Thoracic aorta (tissue), 2 donors: ENCODE measurements around the gene AURKAIP1. TPM values are rescaled to one million over a fixed set of nuclear protein-coding genes. Genes with fewer than 3 reads are reported as not detected.
A peak's percentile ranks its signal among the peaks of the same experiment; 100 is the strongest.

Source experiments
- ATAC-seq: fragments of 150-250 bp; one replicate; pipeline ENCODE4 v1.8.0; 2017; ENCODE audit warnings: low read depth; ENCODE audit not compliant: insufficient number of reproducible peaks, low FRiP score
- DNase-seq: peaks from one replicate; pipeline ENCODE4 v3.0.0-alpha.2; 2020; ENCODE audit warnings: low spot score
- H3K27ac ChIP-seq, 2 donors: fragments of 200-600 bp; sonication (generic); 1 replicate in 1 of 2; 2 replicates in 1 of 2; pipeline ENCODE4 v1.5.1; 2016; ENCODE audit warnings: mild to moderate bottlenecking in 2 of 2, moderate library complexity in 2 of 2
- H3K27me3 ChIP-seq: fragments of 200-600 bp; sonication (generic); replicated peaks from 2 replicates; pipeline ENCODE4 v1.6.0; 2016; ENCODE audit warnings: mild to moderate bottlenecking; ENCODE audit not compliant: insufficient read depth
- H3K36me3 ChIP-seq: fragments of 200-600 bp; sonication (generic); one replicate; pipeline ENCODE4 v1.5.1; 2016
- H3K4me1 ChIP-seq, 2 donors: fragments of 200-600 bp; sonication (generic); 1 replicate in 1 of 2; 2 replicates in 1 of 2; pipeline versions ENCODE4 v1.5.1 to v1.6.0; 2016; ENCODE audit warnings: low read depth in 2 of 2, mild to moderate bottlenecking in 1 of 2; ENCODE audit not compliant: control insufficient read depth in 1 of 2
- H3K4me3 ChIP-seq: fragments of 200-600 bp; sonication (generic); 2 replicates; pipeline ENCODE4 v1.5.1; 2016; ENCODE audit warnings: mild to moderate bottlenecking
- H3K9me3 ChIP-seq: fragments of 200-600 bp; sonication (generic); 2 replicates; pipeline ENCODE4 v1.5.1; 2016
- total RNA-seq, 2 donors: library from RNA; depleted of rRNA; stranded (reverse); fragments of >200 nt; gene quantifications; one replicate each; pipeline versions ENCODE4 v1.1.0 to v1.2.3, GENCODE V29; 2016
- TF ChIP-seq, protein P1 (sequence below): fragments of 200-600 bp; sonication (generic); IDR thresholded peaks from one replicate; pipeline ENCODE4 v1.5.1; 2019; ENCODE audit warnings: antibody characterized with exemption

AURKAIP1 gene
- total RNA-seq, 2 donors from 2014 or later = 43.5 to 94.5 TPM

DNA sequence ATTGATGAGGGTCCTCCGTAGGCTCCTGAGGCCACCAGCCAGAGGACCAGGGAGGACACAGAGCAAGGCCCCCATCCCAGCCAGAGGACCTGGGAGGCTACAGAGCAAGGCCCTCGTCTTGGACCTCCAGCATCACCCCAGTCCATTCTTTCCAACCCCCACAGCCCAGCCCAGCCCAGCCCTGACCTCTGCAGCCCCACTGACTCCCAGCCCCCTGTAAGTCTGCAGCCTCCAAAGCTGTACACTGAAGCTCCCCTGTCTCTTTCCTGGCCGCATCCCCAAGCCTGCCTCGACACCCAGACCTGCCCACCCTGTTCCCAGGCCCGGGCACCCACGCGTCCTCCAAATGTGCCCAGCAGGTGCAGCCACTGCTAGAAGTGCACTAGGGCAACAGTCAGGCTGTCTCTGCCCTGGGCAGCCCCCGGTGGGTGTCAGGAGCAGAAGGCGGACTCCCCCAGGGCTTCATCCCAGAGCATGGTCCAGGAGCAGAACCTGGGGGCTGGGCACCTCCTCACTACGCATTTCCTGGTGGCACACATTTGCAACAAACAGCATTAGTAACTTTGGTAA, 27.9 kb downstream of the AURKAIP1 start:
- Histone ChIP-seq H3K27ac (peak overlapping the region in 1 of 2 donors; percentile 20), H3K36me3 (no peaks in the 10 kb centered on the region), H3K4me3 (peak overlapping the region; percentile 79), H3K9me3 (no peaks in the 10 kb centered on the region), H3K4me1 (peaks cover 28 to 54% of the 10 kb centered on the region in 2 donors), H3K27me3 (no peaks in the 10 kb centered on the region)
- ATAC-seq (no peak), DNase-seq (no peak)
- TF ChIP-seq, protein P1, sequence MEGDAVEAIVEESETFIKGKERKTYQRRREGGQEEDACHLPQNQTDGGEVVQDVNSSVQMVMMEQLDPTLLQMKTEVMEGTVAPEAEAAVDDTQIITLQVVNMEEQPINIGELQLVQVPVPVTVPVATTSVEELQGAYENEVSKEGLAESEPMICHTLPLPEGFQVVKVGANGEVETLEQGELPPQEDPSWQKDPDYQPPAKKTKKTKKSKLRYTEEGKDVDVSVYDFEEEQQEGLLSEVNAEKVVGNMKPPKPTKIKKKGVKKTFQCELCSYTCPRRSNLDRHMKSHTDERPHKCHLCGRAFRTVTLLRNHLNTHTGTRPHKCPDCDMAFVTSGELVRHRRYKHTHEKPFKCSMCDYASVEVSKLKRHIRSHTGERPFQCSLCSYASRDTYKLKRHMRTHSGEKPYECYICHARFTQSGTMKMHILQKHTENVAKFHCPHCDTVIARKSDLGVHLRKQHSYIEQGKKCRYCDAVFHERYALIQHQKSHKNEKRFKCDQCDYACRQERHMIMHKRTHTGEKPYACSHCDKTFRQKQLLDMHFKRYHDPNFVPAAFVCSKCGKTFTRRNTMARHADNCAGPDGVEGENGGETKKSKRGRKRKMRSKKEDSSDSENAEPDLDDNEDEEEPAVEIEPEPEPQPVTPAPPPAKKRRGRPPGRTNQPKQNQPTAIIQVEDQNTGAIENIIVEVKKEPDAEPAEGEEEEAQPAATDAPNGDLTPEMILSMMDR = no peak

GRCh38 chr1:1346501-1346890, 28.5 kb downstream of the AURKAIP1 start:
- TF ChIP-seq, protein P1 = no peak
- ATAC-seq = no peak
- Histone ChIP-seq H3K36me3 (no peaks in the 10 kb centered on the region), H3K9me3 (no peaks in the 10 kb centered on the region), H3K4me3 (no peak overlapping the region), H3K4me1 (peaks cover 24 to 48% of the 10 kb centered on the region in 2 donors), H3K27me3 (no peaks in the 10 kb centered on the region), H3K27ac (no peak overlapping the region)
- DNase-seq = no peak

DNA sequence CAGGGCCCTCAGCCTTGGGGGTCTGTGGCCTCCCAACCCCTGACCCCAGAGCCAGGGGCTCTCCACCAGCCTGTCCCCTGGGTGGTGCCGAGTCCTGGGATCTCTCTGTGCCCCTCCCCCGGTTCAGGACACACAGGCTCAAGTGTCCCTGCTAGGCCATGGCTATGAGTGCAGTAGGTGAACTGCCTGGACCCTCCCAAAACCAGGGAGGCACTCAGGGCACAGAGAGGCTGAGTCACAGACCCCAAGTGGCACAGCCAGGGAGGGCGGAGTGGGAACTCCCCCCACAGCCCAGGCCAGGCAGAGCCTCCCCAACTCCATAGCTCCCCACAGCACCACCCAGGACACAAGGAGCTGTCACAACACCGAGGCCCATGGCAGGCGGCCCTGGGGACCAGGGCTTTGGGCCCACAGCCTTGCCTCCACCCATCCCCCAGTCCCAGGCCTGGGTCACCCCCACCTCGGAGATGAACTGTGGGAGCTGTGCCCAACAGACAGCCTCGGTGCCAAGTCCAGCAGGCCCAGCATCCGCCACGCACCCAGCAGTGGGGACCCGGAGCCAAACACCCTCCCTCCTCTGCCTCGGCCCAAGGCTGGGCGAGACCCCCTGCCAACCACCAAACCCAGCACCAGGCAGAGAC, 29.0 kb downstream of the AURKAIP1 start:
- no peaks in the 10 kb centered on the region for H3K9me3 ChIP-seq
- H3K27ac ChIP-seq = no peak overlapping the region
- ATAC-seq (no peak), DNase-seq (no peak)
- no peak overlapping the region for H3K4me3 ChIP-seq
- TF ChIP-seq, protein P1 = no peak
- peaks cover 21 to 44% of the 10 kb centered on the region in 2 donors for H3K4me1 ChIP-seq
- no peaks in the 10 kb centered on the region for H3K36me3 ChIP-seq
- H3K27me3 ChIP-seq = no peaks in the 10 kb centered on the region

- TF ChIP-seq, protein P1 = no peak
- H3K27ac ChIP-seq = no peak overlapping the region
Observed at GRCh38 chr1:1345384-1345783, 29.6 kb downstream of the AURKAIP1 start.

DNA sequence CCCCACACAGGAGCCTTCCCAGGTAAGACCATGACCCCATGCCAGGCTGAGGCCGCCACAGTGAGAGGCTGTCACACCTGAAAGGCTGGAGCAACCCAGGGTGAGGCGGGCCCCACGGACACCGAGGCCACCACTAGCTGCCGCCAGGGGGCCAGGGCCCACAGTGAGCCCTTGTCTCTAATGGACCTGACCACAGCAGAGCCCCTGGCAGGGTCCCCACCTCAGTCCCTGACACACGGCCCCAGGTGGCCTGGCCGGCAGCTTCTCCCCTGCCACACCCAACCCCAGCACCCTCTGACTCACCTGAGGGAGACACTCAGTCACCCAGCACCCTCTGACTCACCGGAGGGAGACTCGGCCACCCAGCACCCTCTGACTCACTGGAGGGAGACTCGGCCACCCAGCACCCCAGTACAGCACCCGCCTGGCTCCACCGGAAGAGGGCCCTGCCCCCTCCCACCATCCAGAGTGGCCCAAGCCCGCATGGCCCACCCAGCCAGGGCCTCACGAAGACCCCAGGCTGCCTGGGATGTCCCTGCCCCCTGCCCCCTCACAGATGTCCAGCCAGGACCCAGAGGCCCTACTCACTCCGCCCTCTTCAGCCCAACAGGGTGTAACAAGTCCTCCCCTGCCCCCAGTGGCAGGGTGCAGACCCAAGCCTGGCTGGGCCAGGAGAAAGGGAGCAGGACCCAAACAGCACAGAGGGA, 30.2 kb downstream of the AURKAIP1 start:
- no peak for DNase-seq
- no peaks in the 10 kb centered on the region for H3K9me3 ChIP-seq
- ATAC-seq = no peak
- H3K4me1 ChIP-seq = peaks cover 21 to 44% of the 10 kb centered on the region in 2 donors
- no peak overlapping the region for H3K4me3 ChIP-seq
- peaks cover 5% of the 10 kb centered on the region for H3K36me3 ChIP-seq
- no peaks in the 10 kb centered on the region for H3K27me3 ChIP-seq
- TF ChIP-seq, protein P1 = peak; percentile 28
- H3K27ac ChIP-seq = no peak overlapping the region

More at GRCh38 chr1:1345384-1345783, 29.6 kb downstream of the AURKAIP1 start:
- peaks cover 21 to 44% of the 10 kb centered on the region in 2 donors for H3K4me1 ChIP-seq
- DNase-seq (no peak), ATAC-seq (no peak)
- H3K36me3 ChIP-seq = no peaks in the 10 kb centered on the region
- no peak overlapping the region for H3K4me3 ChIP-seq
- no peaks in the 10 kb centered on the region for H3K27me3 ChIP-seq
- H3K9me3 ChIP-seq = no peaks in the 10 kb centered on the region
